Activated gamma-delta T cell (primary cell): Measurements from ENCODE around the gene MTHFD2L.

Experiments
- DNase-seq: peaks from one replicate; lab custom pipeline; 2025; lab: John Stamatoyannopoulos, UW

Gene MTHFD2L

GRCh38 chr4:74305000-74305399, 147.1 kb downstream of the MTHFD2L start:
- no peak for DNase-seq

DNA sequence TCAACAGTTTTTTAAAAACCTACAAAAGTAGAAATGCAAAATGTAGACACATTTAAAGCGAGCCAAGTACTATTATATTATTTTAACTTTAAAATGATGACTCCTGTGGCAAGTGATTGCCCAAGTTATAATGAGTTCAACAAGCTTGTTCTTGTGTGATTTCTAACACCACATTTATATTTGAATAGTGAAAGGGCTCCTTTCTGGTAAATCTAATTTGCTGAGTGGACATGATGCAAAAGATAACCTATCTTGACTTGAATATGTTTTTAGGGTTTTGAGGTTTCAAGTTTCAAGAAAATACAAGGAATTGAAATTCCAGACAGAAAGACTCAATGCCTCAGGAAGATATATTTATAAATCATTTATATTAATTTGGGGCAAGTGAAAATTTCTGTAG, 149.3 kb downstream of the MTHFD2L start:
- DNase-seq, result no peak

- DNase-seq, result no peak
Observed at GRCh38 chr4:74308215-74308614, 150.3 kb downstream of the MTHFD2L start, which contains the start of gene EPGN. Gene EPGN, plus strand, starts transcription at chr4:74308470. Its CDS starts 64 bp downstream, at chr4:74308534.

DNA sequence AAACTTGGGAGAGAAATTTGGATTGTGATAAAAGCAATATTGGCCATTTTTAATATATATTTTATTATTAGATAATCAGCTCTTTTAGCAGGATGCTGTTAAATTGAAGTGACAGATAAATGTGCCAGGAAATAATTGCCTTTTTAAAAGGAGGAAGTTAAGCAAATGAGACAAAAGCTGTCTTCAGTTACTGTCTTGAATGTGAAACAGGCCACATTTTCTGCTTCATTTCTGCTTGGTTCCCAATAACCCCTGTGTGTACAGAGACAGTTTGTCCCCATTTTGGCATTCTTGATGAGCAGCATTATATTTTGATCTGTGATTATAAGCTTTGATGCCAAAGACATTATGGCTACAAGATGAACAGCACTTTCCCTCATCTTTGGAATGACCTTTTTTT, 151.3 kb downstream of the MTHFD2L start:
- DNase-seq, result no peak

- no peak for DNase-seq
Observed at GRCh38 chr4:74311696-74312313, 153.9 kb downstream of the MTHFD2L start.

GRCh38 chr4:74314329-74314728, 156.4 kb downstream of the MTHFD2L start:
- DNase-seq, result no peak

- DNase-seq, result no peak
Observed at GRCh38 chr4:74314944-74315343, 157.0 kb downstream of the MTHFD2L start.

- no peak for DNase-seq
Observed at GRCh38 chr4:74315376-74315775, 157.5 kb downstream of the MTHFD2L start.

GRCh38 chr4:74316397-74316796, 158.5 kb downstream of the MTHFD2L start:
- DNase-seq, result no peak

DNA sequence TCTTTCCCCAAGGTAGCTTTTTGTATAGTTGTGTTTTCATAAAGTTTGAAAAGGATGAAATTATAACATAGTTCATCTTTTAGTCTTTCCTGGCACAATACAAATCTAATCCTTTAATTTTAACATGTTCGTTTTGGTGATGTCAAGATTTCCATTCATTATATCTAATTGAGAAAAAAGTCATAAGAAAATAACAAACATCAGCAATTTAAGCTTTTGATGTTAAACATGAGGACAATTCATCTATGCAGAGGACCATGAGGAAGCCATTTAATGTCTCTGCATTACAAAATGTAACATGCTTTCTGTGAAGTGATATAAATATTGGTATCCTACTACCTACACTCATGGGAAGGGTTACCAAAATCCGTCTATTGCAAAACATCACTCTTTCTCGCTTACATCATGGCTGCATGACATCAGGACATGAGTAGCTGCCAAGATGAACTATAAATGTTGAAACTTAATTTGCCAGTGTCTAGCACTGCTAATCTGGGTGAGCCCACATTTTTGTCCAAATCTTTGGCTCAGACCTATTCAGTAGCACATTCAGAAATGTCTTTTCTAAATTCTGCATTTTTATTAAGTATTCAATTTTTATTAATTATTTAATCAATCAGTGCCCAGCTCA, 159.8 kb downstream of the MTHFD2L start:
- no peak for DNase-seq

DNA sequence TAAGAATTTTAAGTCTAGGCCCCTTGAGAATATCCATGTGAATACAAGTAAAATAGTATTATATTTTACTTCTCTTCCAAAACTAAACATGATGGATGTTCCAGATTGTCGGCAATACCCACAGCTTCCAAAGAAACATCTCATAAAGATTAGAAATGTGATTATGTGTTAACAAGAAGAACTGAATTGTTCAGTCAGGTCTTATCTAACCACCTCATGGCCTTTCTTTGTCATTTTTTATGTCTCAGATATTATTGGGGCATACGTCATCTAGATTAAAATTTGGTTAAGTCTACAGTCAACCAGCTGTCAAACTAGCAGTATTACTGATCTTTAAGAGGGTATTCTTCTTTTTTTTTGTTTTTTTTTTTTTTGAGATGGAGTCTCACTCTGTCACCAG, 160.4 kb downstream of the MTHFD2L start:
- no peak for DNase-seq

GRCh38 chr4:74319470-74319869, 161.6 kb downstream of the MTHFD2L start:
- no peak for DNase-seq

DNA sequence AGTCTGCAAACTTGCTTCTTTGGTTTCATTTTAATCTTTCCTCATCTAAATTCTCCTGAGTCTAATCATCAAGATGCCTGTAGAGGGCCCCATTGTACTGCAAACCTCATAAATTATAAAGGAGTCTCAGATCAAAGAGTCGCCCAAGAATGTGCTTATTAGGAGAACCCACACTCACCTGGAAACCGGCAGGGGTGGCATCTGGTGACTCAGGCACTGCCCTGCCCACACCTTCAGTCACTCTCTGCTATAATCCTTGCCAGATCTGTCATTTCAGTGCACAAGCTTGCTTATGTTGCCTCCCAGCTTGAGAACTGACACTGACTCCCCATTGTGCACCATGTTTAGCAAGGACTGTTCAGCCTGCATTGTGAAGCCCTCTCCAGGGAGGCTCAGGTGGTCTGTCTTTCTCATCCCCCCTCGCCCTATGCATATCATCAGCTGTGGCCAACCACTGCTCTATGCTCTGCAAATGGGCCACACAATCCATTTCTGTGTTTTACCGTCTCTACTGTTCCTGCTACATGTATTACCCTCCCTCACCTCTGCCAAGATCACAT, 162.7 kb downstream of the MTHFD2L start:
- DNase-seq, result no peak

GRCh38 chr4:74322301-74322700, 164.4 kb downstream of the MTHFD2L start:
- DNase-seq, result no peak

DNA sequence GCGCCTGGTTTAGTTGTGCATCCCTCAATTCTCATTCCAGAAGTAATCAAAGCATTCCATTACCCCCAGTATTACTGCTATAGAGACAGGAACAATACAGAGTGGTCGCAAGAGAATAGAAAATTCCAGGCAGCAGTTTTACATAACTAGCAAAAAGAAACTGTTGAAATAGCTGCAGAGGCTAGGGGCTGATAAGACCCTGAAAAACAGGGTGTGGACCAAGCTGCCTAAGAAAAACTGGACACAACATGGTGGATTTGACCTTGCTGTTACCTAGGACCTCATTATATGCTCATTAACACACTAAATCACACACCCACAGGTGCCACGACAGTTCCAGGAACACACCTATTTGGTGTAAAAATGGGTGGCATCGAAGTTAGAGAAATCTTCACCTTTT, 165.7 kb downstream of the MTHFD2L start:
- DNase-seq, result no peak

GRCh38 chr4:74324262-74324661, 166.3 kb downstream of the MTHFD2L start:
- DNase-seq, result no peak

DNA sequence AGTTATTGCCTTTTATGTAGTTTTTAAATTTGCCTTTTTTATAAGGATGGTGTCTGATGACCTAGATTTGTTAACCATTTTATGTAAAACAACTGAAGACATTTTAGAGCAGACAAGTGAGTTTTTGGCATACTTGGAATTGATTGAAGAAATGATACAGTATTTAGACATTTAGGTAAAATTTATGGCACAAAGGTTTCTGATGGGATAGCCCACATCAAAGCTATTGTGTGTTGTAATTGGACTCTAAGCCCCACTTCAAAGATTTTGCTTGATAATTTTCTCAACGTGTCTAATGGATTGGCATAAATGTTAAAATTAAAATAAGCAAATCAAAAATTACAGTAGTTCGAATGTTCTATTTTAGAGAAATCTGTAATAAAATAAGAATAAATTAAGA, 168.0 kb downstream of the MTHFD2L start:
- no peak for DNase-seq

- DNase-seq, result no peak
Observed at GRCh38 chr4:74327762-74328161, 169.8 kb downstream of the MTHFD2L start.

DNA sequence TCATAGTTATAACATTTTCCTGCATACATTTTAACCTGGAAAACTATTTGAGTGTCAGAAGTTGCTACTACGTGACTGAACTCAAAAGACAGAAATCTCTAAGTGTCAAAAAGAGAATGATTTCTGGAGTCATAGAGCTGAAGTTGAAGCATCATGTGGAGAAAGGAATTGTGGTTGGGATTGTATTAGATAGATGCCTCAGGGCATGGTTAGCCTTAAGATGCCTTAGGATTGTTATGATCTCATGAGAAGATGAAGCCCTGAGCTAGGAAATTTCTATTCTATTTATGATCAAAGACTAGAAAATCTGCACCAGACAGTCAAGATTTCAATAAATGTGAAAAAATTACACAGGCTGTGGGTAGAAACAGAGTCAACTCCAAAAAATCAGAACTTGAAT, 170.6 kb downstream of the MTHFD2L start:
- DNase-seq, result no peak

- no peak for DNase-seq
Observed at GRCh38 chr4:74329307-74329706, 171.4 kb downstream of the MTHFD2L start.

DNA sequence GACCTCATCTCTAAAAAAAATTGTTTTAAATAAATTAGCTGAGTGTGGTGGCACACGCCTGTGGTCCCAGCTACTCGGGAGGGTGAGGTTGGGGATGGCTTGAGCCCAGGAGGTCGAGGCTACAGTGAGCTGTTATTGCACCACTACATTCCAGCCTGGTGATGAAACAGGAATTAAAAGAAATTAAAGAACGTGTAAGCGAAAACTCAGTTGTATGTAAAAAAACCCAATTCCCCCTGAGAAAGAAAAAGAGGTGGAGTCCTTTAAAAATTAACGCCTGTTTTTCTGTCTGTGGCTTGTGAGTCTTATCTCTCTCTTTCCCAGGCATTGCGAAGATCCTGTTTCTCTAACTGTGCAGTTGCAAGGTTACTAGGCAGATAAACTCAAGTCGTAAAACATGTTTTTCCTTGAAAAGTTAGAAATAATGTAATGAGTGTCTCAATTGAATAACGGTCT, 172.4 kb downstream of the MTHFD2L start:
- DNase-seq, result no peak

DNA sequence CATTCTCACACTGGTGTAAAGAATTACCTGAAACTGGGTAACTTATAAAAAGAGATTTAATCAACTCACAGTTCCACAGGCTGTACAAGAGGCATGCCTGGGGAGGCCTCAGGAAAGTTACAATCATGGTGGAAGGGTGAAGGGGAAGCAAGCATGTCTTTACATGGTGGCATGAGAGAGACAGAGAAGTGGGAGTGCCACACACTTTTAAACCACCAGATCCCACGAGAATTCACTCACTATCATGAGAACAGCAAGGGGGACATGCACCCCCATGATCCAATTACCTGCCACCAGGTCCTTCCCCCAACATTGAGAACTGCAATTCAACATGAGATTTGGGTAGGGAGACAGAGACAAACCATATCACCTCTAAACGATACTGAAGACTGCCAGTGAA, 173.3 kb downstream of the MTHFD2L start:
- no peak for DNase-seq

DNA sequence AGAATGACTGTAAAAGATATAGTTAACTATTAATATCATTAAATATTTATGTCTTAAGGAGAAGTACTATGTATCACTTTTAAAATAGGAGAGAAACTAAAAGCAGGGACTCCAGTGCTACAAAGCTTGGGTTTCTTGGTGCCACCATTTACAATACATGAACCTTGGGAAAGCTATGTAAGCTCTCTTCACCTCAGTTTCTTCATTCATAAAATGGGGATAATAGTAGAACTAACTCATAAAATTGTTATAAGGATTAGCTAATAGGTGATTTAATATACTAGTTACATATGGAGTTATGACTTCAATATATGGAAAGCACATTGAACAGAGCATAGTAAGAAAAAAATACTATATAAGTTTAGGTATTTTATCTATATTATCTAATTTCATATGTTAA, 174.0 kb downstream of the MTHFD2L start:
- no peak for DNase-seq

DNA sequence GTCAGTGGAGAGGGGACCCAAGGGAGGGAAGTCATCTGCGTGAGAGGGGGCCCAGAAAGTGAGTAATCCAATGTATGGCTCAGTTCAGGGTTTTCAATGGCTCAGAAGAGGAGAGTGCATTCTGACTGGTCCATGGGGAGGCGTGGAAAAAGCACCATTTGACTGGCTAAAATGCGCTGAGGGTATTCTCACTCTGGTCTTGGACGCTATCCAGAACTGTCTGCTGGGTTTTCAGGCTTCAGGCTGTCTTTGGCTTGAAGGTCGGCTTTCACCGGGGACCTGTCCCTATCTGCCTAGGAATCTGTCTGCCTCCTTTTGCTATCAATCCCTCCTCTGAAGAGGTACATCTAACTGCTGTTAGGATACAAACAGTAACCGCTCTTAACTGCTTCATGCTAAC, 176.7 kb downstream of the MTHFD2L start:
- no peak for DNase-seq
